ENCODE data around the gene RALA.

DNA sequence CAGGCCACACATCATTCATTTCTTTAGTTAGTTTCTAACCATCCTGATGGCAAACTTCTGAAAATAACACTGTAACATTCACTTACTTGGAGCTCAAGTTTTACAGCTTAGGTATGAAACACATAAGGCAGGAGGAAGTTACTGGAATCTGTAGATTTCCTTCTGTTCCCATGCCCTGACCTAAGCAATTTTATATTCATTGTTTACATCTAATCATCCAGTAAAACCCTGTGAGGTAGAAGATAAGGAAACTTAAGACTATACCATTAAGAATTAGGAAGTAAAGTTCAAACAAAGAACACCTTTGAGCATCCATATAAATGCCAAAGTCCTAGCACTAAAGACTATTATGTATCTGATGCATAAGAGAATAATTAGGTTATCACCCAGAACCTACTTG lies 19.5 kb downstream of the RALA start:
- TF ChIP-seq, protein P1, sequence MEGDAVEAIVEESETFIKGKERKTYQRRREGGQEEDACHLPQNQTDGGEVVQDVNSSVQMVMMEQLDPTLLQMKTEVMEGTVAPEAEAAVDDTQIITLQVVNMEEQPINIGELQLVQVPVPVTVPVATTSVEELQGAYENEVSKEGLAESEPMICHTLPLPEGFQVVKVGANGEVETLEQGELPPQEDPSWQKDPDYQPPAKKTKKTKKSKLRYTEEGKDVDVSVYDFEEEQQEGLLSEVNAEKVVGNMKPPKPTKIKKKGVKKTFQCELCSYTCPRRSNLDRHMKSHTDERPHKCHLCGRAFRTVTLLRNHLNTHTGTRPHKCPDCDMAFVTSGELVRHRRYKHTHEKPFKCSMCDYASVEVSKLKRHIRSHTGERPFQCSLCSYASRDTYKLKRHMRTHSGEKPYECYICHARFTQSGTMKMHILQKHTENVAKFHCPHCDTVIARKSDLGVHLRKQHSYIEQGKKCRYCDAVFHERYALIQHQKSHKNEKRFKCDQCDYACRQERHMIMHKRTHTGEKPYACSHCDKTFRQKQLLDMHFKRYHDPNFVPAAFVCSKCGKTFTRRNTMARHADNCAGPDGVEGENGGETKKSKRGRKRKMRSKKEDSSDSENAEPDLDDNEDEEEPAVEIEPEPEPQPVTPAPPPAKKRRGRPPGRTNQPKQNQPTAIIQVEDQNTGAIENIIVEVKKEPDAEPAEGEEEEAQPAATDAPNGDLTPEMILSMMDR (IDR thresholded peaks at IDR 0.05): no peak
- TF ChIP-seq POLR2A (IDR thresholded peaks at IDR 0.05): no peak
